Tibial nerve (tissue), 4 donors: Measurements from ENCODE around the gene HAAO.

Experiments
- CTCF ChIP-seq, 5 experiments: fragments of 200-600 bp in 3 of 5; fragments of 450-650 bp in 2 of 5; sonication (generic) in 3 of 5; IDR thresholded peaks; one replicate each; pipeline ENCODE4 v1.5.1; 2016 to 2019; ENCODE audit warnings: antibody characterized with exemption in 5 of 5, mild to moderate bottlenecking in 3 of 5, moderate library complexity in 2 of 5
- EP300 ChIP-seq, 2 donors: sonication (generic); formaldehyde crosslinking; IDR thresholded peaks; one replicate each; pipeline ENCODE4 v1.6.1; 2017; ENCODE audit warnings: antibody characterized with exemption in 2 of 2, mild to moderate bottlenecking in 1 of 2
- POLR2A ChIP-seq, 2 donors: fragments of 450-650 bp; IDR thresholded peaks; one replicate each; pipeline ENCODE4 v1.6.1; 2017; ENCODE audit warnings: antibody characterized with exemption in 2 of 2, mild to moderate bottlenecking in 2 of 2, moderate library complexity in 2 of 2

- TF ChIP-seq CTCF (IDR thresholded peaks at IDR 0.05) (no peak), POLR2A (IDR thresholded peaks at IDR 0.05) (no peak), EP300 (IDR thresholded peaks at IDR 0.05) (no peak)
Measured at GRCh38 chr2:42721898-42722297, 70.5 kb downstream of the HAAO start.
